H9 (cell line): Measurements from ENCODE around the gene FTO. TPM values are rescaled to one million over a fixed set of nuclear protein-coding genes. Genes with fewer than 3 reads are reported as not detected.

Experiments used
- DNase-seq: peaks from one replicate; pipeline ENCODE4 v3.0.0-alpha.2; 2017
- H2AFZ ChIP-seq: one replicate; pipeline ENCODE4 v1.6.1; 2013; ENCODE audit warnings: mild to moderate bottlenecking, low read length, control low read depth, moderate library complexity
- H2AK5ac ChIP-seq: 2 replicates; pipeline ENCODE4 v1.6.1; 2013; ENCODE audit warnings: low read length, control low read depth, mixed read lengths; ENCODE audit not compliant: insufficient read length
- H2BK120ac ChIP-seq: one replicate; pipeline ENCODE4 v1.6.1; 2013; ENCODE audit warnings: low read depth, mild to moderate bottlenecking, low read length, control low read depth, inconsistent platforms; ENCODE audit not compliant: poor library complexity, severe bottlenecking
- H2BK12ac ChIP-seq: 2 replicates; pipeline ENCODE4 v1.6.1; 2013; ENCODE audit warnings: low read length, control low read depth, mixed read lengths, low read depth; ENCODE audit not compliant: insufficient read length
- H2BK15ac ChIP-seq: 2 replicates; pipeline ENCODE4 v1.6.1; 2013; ENCODE audit warnings: low read depth, low read length, control low read depth
- H2BK20ac ChIP-seq: one replicate; pipeline ENCODE4 v1.6.1; 2013; ENCODE audit warnings: low read depth, mild to moderate bottlenecking, low read length, control low read depth, inconsistent platforms; ENCODE audit not compliant: poor library complexity, severe bottlenecking
- H2BK5ac ChIP-seq: 2 replicates; pipeline ENCODE4 v1.6.1; 2013; ENCODE audit warnings: low read length, control low read depth, mixed read lengths; ENCODE audit not compliant: insufficient read length
- H3K14ac ChIP-seq: 2 replicates; pipeline ENCODE4 v1.6.1; 2013; ENCODE audit warnings: low read length, control low read depth; ENCODE audit not compliant: insufficient read depth
- H3K18ac ChIP-seq: 2 replicates; pipeline ENCODE4 v1.6.1; 2013; ENCODE audit warnings: low read depth, mild to moderate bottlenecking, mixed read lengths, low read length, control low read depth; ENCODE audit not compliant: insufficient read length
- H3K23ac ChIP-seq: 2 replicates; pipeline ENCODE4 v1.6.1; 2013; ENCODE audit warnings: low read length, control low read depth, mixed read lengths, low read depth; ENCODE audit not compliant: insufficient read length
- H3K23me2 ChIP-seq: 2 replicates; pipeline ENCODE4 v1.6.1; 2013; ENCODE audit warnings: low read depth, mild to moderate bottlenecking, mixed read lengths, low read length, control low read depth; ENCODE audit not compliant: insufficient read length, poor library complexity, severe bottlenecking
- H3K27ac ChIP-seq: 2 replicates; pipeline ENCODE4 v1.5.1; 2013; ENCODE audit warnings: low read length, control low read depth, mixed read lengths, low read depth; ENCODE audit not compliant: insufficient read length
- H3K27me3 ChIP-seq: 2 replicates; pipeline ENCODE4 v1.6.1; 2013; ENCODE audit warnings: low read length, control low read depth, inconsistent platforms; ENCODE audit not compliant: insufficient read depth
- H3K4ac ChIP-seq: 2 replicates; pipeline ENCODE4 v1.6.1; 2013; ENCODE audit warnings: low read depth, mild to moderate bottlenecking, control low read depth, inconsistent platforms, low read length, moderate library complexity
- H3K4me1 ChIP-seq: 2 replicates; pipeline ENCODE4 v1.6.1; 2013; ENCODE audit warnings: low read length, control low read depth, inconsistent platforms; ENCODE audit not compliant: insufficient read depth
- H3K4me2 ChIP-seq: 2 replicates; pipeline ENCODE4 v1.6.1; 2013; ENCODE audit warnings: low read length, control low read depth, mixed read lengths; ENCODE audit not compliant: insufficient read length, insufficient read depth
- H3K56ac ChIP-seq: 2 replicates; pipeline ENCODE4 v1.6.1; 2013; ENCODE audit warnings: low read depth, mild to moderate bottlenecking, mixed read lengths, low read length, control low read depth; ENCODE audit not compliant: insufficient read length
- H3K79me1 ChIP-seq: 2 replicates; pipeline ENCODE4 v1.6.1; 2013; ENCODE audit warnings: low read depth, mild to moderate bottlenecking, moderate library complexity, low read length, control low read depth, inconsistent platforms; ENCODE audit not compliant: insufficient read depth, poor library complexity, severe bottlenecking
- H3K79me2 ChIP-seq: 2 replicates; pipeline ENCODE4 v1.6.1; 2013; ENCODE audit warnings: low read length, control low read depth, inconsistent platforms; ENCODE audit not compliant: insufficient read depth
- H3K9ac ChIP-seq: 2 replicates; pipeline ENCODE4 v1.6.1; 2013; ENCODE audit warnings: low read length, control low read depth, mixed read lengths; ENCODE audit not compliant: insufficient read length; ENCODE audit errors: extremely low read depth
- H3K9me3 ChIP-seq: one replicate; pipeline ENCODE4 v1.6.1; 2013; ENCODE audit warnings: low read depth, low read length, inconsistent platforms; ENCODE audit not compliant: control insufficient read depth
- H3T11ph ChIP-seq: one replicate; pipeline ENCODE4 v1.6.1; 2013; ENCODE audit warnings: mild to moderate bottlenecking, low read length, control low read depth, inconsistent platforms
- H4K20me1 ChIP-seq: one replicate; pipeline ENCODE4 v1.6.1; 2013; ENCODE audit not compliant: control insufficient read depth, insufficient read length, insufficient read depth
- H4K5ac ChIP-seq: 2 replicates; pipeline ENCODE4 v1.6.1; 2013; ENCODE audit warnings: low read depth, mild to moderate bottlenecking, mixed read lengths, low read length, control low read depth; ENCODE audit not compliant: insufficient read length
- H4K8ac ChIP-seq: replicated peaks from 2 replicates; pipeline ENCODE4 v1.6.1; 2013; ENCODE audit warnings: low read length, control low read depth, mixed read lengths, low read depth; ENCODE audit not compliant: insufficient read length
- H4K91ac ChIP-seq: 2 replicates; pipeline ENCODE4 v1.6.1; 2013; ENCODE audit warnings: low read depth, mild to moderate bottlenecking, moderate library complexity, mixed read lengths, low read length, control low read depth; ENCODE audit not compliant: insufficient read length
- H3K27ac Mint-ChIP-seq, 3 experiments: 2 replicates in 2 of 3; 3 replicates in 1 of 3; pipeline ENCODE4 v1.8.0; 2020 to 2021; ENCODE audit warnings: mixed read lengths in 3 of 3, mild to moderate bottlenecking in 1 of 3, moderate library complexity in 1 of 3
- H3K27me3 Mint-ChIP-seq: 2 replicates; pipeline ENCODE4 v1.8.0; 2021; ENCODE audit warnings: low read depth, mild to moderate bottlenecking, moderate library complexity, mixed read lengths
- H3K36me3 Mint-ChIP-seq, 3 experiments: 2 replicates in 2 of 3; 3 replicates in 1 of 3; pipeline ENCODE4 v1.8.0; 2020 to 2021; ENCODE audit warnings: low read depth in 3 of 3, mixed read lengths in 3 of 3; ENCODE audit not compliant: insufficient read depth in 1 of 3
- H3K4me1 Mint-ChIP-seq, 2 experiments: 2 replicates each; pipeline ENCODE4 v1.8.0; 2020; ENCODE audit warnings: mixed read lengths in 2 of 2
- H3K4me3 Mint-ChIP-seq, 2 experiments: 2 replicates in 1 of 2; 3 replicates in 1 of 2; pipeline ENCODE4 v1.8.0; 2020 to 2021; ENCODE audit warnings: mild to moderate bottlenecking in 2 of 2, mixed read lengths in 2 of 2, moderate library complexity in 1 of 2
- H3K9me3 Mint-ChIP-seq, 2 experiments: 2 replicates in 1 of 2; 3 replicates in 1 of 2; pipeline ENCODE4 v1.8.0; 2020; ENCODE audit warnings: mild to moderate bottlenecking in 2 of 2, mixed read lengths in 2 of 2, moderate library complexity in 1 of 2
- CTCF ChIP-seq: fragments of 200-600 bp; sonication (generic); conservative IDR thresholded peaks from 3 replicates; pipeline ENCODE4 v1.8.0; 2021; ENCODE audit warnings: antibody characterized with exemption, mild to moderate bottlenecking
- WGBS: extraction: QIAGEN DNeasy Blood & Tissue Kit; methylation state at CpG from one replicate; pipeline ENCODE4 v1.1.7; 2013; ENCODE audit warnings: missing lambda C conversion rate, low lambda C conversion rate, mixed read lengths; ENCODE audit not compliant: insufficient read length; ENCODE audit errors: extremely low coverage; 5-methylcytosine and 5-hydroxymethylcytosine counted together
- total RNA-seq: library from RNA; stranded (reverse); gene quantifications from 2 replicates; pipeline ENCODE4 v1.2.1, GENCODE V29; 2021

FTO gene
- total RNA-seq, 1 experiment from 2014 or later: 67.9 TPM

GRCh38 chr16:54160939-54161897 is 457.3 kb downstream of the FTO start:
- WGBS: no CpG with 5 or more reads among the region's 19 CpGs
- no peak overlapping the region for H3K4me3 Mint-ChIP-seq
- no peak overlapping the region for H2AFZ ChIP-seq

More at GRCh38 chr16:54160939-54161897, 457.3 kb downstream of the FTO start:
- no peaks in the 10 kb centered on the region for H3K79me1 ChIP-seq
- no peak for DNase-seq
- no peaks in the 10 kb centered on the region for H3K23me2 ChIP-seq
- H3K23ac ChIP-seq: no peak overlapping the region
- no peak overlapping the region for H3K56ac ChIP-seq
- H3K4ac ChIP-seq: no peak overlapping the region
- Mint-ChIP-seq H3K36me3 (no peaks in the 10 kb centered on the region; a peak in 1 of 7 replicates), H3K9me3 (peaks cover 0 to 8% of the 10 kb centered on the region in 2 experiments; a peak in 3 of 5 replicates), H3K4me1 (peaks cover 0 to 3% of the 10 kb centered on the region in 2 experiments; a peak in 2 of 4 replicates), H3K27me3 (peaks cover 3% of the 10 kb centered on the region; the same call in 1 of the 2 replicates), H3K27ac (no peak overlapping the region)
- no peak overlapping the region for H3K4me2 ChIP-seq
- no peak overlapping the region for H2BK120ac ChIP-seq
- TF ChIP-seq CTCF: no peak
- H2BK5ac ChIP-seq: no peak overlapping the region
- no peak overlapping the region for H3K18ac ChIP-seq
- H3K27me3 ChIP-seq: no peaks in the 10 kb centered on the region
- H3K4me1 ChIP-seq: no peaks in the 10 kb centered on the region
- no peaks in the 10 kb centered on the region for H3K9me3 ChIP-seq
- H4K8ac ChIP-seq: no peak overlapping the region
- no peak overlapping the region for H4K5ac ChIP-seq
- no peak overlapping the region for H3K9ac ChIP-seq
- no peak overlapping the region for H2BK15ac ChIP-seq
- no peak overlapping the region for H4K91ac ChIP-seq
- H3K27ac ChIP-seq: no peak overlapping the region
- no peak overlapping the region for H3K14ac ChIP-seq
- H3K79me2 ChIP-seq: no peaks in the 10 kb centered on the region
- H2AK5ac ChIP-seq: no peak overlapping the region
- no peak overlapping the region for H2BK20ac ChIP-seq
- no peak overlapping the region for H2BK12ac ChIP-seq
- H4K20me1 ChIP-seq: peaks cover 2% of the 10 kb centered on the region
- H3T11ph ChIP-seq: no peak overlapping the region
